T follicular helper cell (primary cell): ENCODE measurements around the gene SIDT2.
A peak's percentile ranks its signal among the peaks of the same experiment; 100 is the strongest.
"Not testable (repeated sequence)": the region's sequence is repeated elsewhere in the genome, so short reads cannot be mapped to it uniquely, and the experiment has no call there.

Experiments used
- DNase-seq: peaks from one replicate; pipeline ENCODE4 v3.0.0-alpha.2; 2020; ENCODE audit warnings: low read depth

SIDT2 gene

DNA sequence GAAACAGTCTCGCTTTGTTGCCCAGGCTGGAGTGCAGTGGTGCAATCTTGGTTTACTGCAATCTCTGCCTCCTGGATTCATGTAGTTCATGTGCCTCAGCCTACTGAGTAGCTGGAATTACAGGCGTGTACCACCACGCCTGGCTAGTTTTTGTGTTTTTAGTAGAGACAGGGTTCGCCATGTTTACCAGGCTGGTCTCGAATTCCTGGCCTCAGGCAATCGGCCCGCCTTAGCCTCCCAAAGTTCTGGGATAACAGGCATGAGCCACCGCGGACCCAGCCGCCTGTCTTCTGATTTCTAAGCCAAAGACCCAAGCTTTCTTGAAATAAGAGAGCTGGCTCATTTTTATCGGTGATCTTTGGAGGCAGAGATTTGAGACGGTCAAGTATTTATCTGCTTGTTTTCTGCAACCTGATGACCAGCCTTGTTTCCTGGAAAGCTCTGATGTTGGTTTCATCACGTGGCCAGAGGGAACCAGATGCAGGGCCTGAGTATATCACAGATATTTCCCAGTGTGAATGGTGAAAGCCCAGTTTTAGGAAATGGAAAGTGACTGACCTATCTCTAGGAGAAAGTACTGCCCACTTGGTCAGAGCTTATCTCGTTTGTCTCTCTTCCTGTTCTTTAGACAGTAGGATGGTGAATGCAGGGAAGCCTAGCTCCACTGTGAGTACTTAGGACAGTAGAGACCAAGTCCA, 5.7 kb upstream of the SIDT2 start:
- DNase-seq: no peak

DNA sequence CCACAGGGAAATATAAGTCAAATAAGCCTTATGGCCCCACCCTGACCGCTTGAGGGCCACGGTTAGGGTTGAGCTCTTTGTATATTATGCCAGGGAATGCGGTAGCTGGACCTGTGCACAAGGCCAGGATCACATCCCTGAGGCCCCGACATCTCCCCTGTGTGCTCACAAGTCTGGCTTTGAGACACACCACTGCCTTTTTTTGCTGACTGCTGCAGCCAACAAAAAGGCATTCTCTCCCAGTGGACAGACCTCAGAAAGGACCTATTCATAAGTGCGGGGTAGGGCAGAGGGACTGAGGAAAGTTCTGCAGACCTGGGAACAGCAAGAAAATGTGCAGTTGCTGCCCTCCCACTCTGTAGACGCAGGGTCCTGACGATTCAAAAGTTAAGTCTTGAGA, 3.4 kb upstream of the SIDT2 start:
- no peak for DNase-seq

DNA sequence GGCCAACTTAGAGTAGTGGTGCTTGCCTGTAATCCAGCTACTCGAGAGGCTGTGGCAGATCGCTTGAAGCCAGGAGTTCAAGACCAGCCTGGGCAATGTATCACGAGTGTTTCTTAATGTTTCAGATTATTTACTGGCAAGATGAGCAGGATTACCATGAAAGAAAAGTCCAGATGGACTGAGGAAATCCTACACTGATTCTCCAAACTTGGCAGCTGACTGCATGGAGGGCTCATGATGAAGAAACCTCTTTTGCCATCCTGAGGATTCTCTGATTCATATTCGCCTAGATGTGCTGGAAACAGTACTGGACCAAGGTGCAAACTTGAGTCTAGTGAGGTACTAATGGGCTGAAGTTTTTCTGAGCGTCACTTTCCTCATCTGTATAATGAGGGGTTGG, 2.8 kb upstream of the SIDT2 start:
- DNase-seq: no peak

DNA sequence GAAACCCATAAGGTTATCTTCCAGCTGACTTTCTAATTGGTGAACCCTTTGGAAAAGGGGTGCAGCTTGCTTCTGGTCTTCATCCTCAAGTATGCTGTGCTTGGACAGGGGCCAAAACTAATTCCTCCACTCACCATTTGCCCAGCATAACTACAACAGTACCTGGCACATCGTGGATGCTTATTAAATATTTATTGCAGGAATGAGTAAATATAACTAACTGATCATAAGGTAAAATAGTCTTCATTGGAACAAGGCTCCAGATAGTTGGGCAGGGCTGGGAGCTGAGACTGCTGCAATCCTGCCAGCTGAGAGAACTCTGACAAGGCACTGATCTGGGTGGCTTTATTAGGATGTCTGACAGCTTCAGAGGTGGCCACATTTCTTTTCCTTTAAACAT, 2.4 kb upstream of the SIDT2 start:
- DNase-seq: no peak

DNA sequence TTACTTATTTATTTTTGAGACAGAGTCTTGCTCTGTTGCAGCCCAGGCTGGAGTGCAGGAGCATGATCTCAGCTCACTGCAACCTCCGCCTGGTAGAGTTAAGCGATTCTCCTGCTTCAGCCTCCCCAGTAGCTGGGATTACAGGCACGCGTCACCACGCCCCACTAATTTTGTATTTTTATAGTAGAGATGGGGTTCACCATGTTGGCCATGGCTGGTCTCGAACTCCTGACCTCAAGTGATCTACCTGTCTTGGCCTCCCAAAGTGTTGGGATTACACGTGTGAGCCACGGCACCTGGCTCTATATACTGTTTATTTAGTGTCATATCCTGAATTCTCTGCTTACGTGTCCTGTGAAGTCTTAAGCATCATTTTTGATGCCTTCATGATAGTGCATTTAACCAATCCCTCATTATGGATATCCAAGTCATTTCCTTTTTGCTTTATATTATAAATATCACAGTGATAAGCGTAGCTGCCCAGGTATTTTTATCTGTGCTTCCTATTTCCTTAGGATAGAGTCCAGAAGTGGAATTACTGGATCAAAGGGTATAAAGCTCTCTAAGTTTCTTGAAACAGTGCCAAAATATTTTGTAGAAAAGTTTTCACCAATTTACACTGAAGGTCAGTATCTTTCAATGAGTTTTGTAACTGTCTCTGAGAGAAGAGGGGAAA, 871 bp upstream of the SIDT2 start:
- DNase-seq: no peak

DNA sequence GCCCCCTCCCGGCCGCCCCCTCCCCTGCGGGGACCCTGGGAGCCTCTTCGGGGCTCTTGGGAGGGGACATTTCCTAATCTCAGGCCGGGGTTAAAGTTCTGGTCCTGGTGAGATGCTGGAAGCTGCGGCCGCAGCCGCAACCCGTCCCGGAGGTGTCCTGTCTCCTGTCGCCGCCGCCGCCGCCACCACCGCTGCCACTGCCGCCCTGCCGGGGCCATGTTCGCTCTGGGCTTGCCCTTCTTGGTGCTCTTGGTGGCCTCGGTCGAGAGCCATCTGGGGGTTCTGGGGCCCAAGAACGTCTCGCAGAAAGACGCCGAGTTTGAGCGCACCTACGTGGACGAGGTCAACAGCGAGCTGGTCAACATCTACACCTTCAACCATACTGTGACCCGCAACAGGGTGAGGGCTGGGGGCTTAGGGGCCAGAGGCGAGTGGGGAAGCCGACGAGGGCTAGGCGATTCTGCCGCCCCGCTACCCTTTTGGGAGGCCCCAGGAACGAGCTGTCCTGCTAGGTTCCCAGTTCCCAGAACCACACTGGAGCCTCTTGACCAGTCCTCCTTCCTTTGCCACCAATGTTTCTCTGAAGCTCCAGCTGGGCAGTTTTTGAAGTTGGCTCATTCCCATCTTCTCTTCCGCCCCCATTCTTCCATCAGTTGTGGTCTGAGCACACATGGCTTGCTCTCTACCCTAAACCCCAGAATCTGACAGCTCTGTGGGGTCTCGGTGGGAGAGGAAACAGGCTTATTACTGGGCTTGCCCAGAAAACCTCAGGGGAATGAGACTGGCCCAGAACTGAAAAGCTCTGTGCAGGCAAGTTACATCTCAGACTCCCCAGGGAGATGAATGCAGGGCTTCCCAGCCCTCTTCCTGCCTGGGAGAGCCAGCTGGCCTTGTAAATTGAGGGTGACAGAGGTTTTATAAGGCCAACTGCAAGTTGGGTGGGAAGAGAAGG, 781 bp downstream of the SIDT2 start:
- peak; percentile 28 for DNase-seq

DNA sequence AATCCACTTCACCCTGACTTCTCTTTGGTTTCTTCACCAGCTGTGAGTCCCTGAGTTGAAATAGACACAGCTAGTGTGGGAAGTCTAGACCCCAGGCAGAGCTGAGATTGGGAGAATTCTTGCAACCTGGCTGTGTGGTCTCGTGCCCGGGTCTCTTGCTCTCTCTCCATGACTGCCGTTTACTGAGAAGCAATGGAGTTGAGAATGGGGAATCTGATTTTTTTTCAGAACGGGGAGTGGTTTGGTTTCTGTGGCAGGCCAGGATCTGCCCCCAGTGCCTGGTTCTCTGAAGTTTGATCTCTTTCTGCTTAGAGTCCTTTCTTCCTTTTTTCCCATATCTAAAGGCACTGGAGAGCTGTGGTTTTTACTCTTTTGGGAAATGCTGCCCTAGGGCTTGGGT, 1.5 kb downstream of the SIDT2 start:
- no peak for DNase-seq

DNA sequence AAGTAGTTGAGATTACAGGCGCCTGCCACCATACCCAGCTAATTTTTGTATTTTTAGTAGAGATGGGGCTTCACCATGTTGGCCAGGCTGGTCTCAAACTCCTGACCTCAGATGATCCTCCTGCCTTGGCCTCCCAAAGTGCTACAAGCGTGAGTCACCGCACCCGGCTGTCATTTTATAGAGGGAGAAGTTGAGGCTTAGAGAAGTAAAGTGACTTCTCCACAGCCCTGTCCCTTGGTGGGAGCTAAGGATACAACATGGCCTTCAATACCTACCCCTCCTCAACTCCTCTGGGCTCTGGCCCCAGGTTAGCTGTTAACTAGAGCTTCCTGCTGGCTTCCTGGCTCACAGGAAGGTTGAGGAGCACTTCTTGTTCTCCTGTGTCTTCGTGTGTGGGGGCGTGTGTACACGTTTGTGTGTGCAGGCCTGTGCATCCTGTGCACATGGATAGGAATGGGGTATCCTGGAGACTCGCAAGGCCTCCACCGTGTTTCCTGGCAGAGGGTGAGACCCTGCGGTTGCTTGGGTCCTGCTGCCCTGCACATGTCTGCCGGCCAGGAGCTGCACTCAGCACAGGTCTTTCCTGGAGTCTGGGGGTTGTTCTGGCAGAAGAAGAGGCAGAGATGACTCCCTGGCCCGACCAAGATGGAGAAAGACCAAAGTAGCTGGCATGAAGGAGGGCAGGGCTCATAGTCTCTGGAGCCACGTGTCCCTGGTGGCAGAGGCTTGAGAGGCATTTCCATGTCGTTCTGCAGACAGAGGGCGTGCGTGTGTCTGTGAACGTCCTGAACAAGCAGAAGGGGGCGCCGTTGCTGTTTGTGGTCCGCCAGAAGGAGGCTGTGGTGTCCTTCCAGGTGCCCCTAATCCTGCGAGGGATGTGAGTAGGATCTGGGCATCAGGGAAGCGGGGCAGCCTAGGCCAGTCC, 2.4 kb downstream of the SIDT2 start:
- DNase-seq: peak; percentile 58

DNA sequence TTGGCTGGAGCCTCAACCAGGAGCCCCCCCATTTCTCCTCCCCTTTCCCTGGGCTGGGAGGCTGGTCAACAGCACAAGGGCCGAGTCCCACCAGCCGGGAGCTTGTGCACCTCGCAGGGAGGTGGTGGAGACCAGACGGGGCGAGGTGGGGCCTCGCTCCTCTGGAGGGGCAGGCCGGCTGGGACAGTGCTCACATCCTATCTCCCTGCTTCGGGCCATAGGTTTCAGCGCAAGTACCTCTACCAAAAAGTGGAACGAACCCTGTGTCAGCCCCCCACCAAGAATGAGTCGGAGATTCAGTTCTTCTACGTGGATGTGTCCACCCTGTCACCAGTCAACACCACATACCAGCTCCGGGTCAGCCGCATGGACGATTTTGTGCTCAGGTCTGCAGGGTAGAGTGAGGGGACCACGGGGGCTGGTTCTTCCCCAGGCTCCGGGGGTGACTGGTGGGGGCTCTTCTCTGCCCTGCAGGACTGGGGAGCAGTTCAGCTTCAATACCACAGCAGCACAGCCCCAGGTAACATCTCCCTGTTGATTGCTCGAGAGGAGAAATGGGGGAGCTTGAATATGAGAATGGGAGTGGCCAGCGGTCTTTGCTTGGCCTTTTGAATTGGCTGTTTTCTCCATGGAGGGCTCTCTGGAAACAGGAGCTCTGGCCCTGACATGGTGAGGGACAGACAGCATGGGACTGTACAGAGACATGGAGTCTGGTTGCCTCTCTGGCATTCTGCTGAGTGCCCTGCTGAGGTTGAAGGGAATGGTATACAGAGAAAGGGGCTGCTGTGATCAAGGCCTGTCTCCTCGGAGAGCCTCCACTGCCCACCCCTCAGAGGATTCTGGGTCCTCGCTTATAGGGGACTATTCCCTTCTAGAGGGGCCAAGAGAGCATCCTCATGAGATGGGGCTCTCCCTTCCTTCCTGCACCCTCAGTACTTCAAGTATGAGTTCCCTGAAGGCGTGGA, 3.3 kb downstream of the SIDT2 start:
- DNase-seq: no peak

DNA sequence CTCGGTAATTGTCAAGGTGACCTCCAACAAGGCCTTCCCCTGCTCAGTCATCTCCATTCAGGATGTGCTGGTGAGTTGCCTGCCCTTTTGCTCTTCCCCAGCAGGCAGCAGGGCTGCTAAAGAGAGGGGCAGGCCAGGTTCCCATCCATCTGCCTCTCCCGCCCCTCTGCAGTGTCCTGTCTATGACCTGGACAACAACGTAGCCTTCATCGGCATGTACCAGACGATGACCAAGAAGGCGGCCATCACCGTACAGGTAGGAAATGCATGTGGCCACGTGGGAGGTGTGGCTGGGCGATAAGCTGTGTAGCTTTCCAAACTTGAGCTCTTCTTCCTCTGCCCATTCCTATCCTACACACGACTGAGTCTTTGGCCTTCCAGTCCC, 4.0 kb downstream of the SIDT2 start:
- DNase-seq: no peak

DNA sequence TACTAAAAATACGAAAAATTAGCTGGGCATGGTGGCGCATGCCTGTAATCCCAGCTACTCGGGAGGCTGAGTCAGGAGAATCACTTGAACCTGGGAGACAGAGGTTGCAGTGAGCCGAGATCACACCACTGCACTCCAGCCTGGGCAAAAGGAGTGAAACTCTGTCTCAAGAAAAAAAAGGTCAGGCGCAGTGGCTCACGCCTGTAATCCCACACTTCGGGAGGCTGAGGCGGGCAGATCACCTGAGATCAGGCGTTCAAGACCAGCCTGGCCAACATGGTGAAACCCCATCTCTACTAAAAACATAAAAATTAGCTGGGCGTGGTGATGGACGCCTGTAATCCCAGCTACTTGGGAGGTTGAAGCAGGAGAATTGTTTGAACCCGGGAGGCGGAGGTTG, 4.6 kb downstream of the SIDT2 start:
- DNase-seq: not testable (repeated sequence)

DNA sequence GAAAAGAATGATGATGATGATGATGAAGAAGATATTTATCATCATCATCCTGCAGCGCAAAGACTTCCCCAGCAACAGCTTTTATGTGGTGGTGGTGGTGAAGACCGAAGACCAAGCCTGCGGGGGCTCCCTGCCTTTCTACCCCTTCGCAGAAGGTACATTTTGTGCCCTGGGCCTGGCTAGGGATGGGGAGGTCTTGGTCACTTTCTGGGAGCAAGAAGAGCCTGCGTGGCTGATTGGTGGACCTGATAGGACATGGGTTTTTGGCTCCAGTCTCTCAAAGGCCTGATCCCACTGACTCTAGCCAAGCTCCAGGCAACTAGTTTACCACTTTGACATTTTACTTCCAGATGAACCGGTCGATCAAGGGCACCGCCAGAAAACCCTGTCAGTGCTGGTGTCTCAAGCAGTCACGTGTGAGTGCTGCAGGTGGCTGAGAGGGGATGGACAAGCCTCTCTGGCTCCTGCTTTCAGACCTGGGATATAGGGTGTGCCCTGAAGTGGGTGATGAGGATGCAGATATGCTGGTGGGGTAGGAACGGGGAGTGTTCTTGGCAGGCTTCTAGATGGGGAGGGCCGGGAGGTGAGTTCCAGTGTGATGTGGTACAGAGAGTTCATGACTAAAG, 5.3 kb downstream of the SIDT2 start:
- no peak for DNase-seq

DNA sequence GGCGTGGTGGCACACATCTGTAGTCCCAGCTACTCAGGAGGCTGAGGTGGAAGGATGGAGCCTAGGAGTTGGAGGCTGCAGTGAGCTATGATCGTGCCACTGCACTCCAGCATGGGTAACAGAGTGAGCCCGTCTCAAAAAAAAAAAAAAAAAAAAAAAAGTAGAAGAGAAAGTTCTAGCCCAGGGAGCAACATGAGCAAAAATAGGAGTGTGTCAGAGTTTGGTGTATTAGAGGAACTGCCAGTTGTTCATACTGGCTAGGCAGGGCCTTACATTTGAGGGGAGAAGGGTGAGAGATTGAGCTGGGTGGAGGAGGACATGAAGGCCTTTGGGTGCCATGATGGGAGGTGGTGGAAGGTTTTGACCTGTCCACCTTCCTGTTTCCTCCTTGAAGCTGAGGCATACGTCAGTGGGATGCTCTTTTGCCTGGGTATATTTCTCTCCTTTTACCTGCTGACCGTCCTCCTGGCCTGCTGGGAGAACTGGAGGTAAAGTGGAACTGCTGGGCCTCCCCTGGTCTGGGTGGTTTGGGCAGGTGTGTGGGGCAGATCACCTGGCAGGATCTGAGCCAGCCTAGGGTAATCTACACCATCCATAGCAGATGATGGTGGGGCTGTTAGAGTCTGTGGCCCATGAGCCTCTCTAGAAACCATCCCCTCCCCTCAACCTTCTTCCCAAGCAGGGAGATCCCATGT, 7.3 kb downstream of the SIDT2 start:
- DNase-seq: no peak

DNA sequence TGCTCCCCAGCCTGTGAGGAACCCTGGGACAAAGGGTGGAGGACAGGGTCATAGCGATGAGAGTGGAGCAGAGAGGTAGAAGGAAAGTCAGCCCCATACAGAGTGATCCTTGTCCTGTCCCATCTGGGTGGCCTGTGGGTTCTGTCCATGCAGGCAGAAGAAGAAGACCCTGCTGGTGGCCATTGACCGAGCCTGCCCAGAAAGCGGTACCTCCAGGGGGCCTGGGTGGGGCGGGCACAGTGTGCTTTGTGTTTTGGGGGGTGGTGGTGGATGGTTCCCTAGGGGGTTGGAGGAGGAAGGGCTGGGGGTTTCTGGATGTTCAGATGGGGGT, 7.9 kb downstream of the SIDT2 start:
- DNase-seq: no peak

DNA sequence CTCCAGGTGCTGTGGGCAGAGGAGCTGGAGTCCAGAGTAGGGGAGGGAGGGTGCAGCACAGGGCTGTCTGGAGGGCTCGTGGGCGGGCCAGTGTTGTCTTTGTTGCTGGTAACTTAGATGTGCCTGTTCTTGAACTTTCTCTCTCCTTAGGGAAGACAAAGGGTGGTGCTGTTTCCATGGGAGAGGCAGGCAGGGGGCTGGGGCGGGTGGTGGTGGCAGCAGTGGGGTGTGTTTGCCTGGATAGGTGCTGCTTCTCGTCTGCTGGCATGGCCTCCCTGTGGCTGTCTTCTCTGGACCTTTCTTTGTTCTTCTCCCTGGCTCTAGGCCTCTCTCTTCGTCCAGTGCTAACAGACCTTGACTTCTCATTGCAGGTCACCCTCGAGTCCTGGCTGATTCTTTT, 8.5 kb downstream of the SIDT2 start:
- DNase-seq: no peak

DNA sequence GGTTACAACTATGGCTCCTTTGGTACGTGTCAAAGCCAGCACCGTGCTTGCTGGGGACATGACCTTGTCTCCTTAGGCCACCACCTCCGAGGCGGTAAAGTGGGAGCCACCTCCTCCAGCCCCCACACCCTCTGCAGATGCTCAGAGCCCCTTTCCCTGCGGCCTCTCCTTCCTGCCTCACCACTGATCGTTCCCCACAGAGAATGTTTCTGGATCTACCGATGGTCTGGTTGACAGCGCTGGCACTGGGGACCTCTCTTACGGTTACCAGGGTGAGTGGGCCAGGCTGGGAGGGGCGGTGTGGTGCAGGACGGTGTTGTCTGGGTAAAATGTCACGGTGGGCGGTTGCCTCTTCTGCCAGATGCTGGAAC, 8.9 kb downstream of the SIDT2 start:
- DNase-seq: no peak

DNA sequence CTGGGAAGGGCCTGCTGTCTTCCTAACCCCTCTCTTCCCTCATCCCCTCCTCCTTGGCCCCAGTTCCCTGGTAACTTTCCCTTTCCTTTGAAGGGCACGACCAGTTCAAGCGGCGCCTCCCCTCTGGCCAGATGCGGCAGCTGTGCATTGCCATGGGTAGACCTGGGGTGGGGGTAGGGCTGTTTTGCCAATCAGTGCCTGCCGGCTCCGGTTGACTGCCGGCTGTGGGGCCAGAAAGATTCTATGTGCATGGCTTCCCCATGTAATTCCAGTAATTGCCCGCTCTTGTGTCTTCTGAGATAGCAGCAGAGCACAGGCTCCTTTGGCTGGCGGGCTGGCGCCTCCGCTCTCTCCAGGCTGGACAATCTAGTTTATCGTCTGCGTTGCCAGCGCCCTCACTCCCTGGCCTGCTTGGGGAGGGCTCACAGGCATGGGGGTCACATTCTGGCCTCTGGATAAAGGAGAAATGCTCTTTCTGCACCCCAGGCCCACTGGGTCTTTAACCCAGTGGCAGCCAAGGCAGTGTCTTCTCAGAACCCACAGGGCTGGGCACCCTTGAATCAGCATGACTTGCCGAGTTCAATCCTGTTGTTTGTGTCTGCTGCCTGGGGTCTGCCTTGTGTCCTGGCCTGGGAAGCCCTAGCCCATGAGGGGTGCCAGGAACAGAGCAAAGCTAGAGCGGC, 9.4 kb downstream of the SIDT2 start:
- DNase-seq: no peak

DNA sequence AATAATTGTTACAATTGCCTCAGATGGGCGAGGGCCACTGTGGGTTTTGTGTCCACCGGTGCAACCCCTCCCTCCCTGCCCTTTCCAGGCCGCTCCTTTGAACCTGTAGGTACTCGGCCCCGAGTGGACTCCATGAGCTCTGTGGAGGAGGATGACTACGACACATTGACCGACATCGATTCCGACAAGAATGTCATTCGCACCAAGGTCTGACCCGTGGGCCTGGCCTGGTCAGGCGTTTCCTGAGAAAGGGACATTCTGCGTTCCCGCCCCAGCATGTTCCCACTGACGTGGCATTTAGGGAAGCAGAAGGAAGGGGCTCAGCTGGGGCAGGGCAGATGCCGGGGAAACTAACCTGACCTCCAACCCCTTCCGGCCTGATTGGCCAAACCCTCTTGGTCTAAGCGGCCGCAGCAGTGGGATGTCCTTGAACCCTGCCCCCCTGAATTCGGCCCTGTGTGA, 10.1 kb downstream of the SIDT2 start:
- DNase-seq: no peak
